NAMALWA (cell line): Measurements from ENCODE around the gene SORCS2.

Experiments
- DNase-seq: peaks from one replicate; pipeline ENCODE4 v3.0.0-alpha.2; 2015; ENCODE audit warnings: low spot score

Gene SORCS2

DNA sequence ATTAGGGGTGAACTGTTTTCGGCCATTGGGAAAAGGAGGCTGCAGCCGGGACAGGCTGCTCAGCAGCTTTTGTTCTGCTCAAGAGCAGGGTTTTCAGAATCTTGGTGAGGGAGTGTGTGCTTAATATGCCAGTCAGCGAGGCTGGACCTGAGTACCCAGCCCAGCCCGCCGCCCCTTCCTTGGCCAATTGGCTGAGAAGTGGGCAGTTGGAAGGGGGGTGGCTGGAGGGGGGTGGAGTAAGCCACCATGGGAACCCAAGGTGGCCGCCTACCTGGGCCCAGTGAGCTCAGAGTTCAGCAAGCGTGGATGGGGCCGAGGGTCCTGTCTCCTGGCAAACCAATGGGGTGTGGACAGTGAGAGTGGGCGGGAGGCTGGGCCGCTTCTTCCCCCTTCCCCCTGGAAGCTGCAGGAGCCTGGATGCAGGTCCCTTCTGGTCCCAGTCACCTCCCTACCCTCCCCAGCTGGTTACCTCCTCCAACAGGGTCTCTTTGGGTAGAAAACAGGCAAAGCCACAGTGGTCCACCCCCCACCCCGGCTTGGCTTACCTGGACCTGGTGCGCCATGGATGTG lies 52.5 kb downstream of the SORCS2 start:
- DNase-seq: no peak

DNA sequence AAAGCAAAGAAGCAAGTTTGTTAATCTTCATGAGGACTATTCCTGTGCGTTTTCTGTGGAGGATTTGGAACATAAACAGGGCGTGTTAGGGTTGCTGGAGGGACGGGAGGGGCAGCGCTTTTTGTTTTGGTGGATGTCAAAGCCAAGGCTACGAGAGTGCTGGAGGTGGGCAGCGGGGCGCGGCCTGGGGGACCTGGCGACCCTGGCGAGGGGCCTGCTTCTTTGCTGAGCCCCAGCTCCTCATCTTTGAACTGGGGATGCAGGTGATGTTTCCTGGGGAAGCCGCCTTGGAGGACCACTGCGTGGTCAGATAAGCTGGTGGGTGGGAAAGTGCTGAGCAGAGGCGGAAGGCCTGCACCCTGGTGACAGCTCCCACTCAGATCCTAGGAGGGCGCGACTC lies 55.2 kb downstream of the SORCS2 start:
- no peak for DNase-seq

DNA sequence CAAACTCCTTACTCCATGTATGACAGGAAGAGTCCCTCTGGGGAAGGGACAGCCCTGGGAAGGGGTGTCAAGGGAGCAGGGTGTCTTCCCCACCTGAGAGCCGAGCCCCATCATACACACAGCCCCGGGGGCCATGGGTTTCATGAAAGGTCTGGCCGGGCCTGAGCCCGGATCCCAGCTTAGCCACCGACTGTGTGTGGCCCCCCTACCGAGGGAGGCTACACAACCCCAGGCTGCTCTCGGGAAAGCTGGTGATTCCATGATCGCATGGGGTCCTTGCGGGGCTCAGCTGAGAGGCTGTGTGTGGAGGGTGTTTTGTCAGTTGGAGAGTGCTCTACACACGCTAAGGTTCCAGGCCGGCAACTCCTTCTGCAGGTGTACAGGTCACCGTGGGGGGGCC lies 55.6 kb downstream of the SORCS2 start:
- DNase-seq: no peak

DNA sequence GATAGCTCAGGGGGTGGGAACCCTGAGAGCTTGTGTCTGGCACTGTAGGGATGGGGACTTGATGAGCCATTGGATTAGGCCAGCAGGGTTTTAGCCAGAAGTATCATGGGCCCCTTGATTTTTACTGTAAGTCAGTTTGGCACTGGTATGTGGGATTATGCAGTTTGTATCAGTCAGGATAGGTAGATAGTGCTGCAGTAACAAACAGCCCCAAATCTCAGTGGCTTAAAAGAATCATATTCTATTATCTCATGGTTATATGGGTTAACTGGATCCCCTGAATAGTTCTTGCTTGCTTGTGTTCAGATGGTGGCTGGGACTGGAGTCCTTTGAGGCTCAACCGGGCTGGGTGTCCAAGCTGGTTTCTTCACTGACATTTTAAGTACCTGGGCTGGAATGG lies 56.5 kb downstream of the SORCS2 start:
- DNase-seq: no peak

- no peak for DNase-seq
These were observed 59.0 kb downstream of the SORCS2 start for GRCh38 chr4:7251321-7251720.

DNA sequence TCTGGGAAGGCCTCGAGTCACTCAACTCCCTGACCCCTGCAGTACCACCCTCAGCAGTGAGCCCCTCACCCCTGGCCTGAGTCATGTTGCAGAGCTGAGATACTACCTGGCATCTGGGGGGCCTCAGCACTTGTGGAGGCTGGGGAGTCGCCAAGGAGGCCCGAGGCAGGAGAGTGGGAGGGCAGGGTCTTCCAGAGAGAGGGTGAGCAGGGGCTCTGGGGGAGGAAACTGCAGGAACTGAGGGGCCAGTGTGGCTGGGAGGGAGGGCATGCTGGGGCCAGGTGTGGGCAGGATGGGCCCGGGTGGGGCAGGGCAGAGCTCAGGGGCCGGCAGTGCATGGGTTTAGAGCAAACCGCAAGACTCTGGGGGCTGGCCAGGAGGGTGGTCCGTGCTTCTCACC lies 59.7 kb downstream of the SORCS2 start:
- no peak for DNase-seq

GRCh38 chr4:7252510-7253340 lies 60.4 kb downstream of the SORCS2 start:
- no peak for DNase-seq

DNA sequence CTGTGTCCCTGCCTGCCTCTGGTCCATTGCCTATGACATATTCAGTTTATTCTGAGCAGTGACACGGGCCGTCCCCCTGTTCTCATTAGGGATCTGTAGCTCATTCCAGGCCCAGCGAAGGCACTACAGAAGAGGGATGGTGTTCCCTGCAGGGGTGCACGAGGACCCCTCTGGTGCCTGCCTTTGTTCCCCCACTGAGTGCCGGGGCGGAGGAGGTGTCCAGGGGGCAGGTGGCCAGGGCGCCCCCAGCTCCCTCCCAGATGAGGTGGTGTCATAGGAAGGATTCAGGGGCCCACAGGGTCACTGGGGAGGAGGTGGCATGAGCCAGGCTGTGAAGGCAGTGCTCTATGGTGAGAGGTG lies 61.0 kb downstream of the SORCS2 start:
- no peak for DNase-seq

DNA sequence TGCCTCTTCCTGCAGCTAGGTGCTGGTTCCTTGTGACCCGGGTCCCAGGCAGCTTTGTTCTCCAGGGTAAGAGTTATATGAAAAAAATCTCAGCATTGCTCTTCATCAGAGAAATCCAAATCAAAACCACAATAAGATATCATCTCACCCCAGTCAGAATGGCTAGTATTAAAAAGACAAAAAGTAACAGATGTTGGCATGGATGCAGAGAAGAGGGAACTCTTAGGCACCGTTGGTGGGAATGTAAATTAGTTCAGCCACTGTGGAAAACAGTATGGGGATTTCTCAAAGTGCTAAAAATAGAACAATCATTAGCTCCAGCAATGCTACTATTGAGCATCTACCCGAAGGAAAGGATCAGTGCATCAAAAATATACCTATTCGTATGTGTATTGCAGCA lies 61.5 kb downstream of the SORCS2 start:
- no peak for DNase-seq

DNA sequence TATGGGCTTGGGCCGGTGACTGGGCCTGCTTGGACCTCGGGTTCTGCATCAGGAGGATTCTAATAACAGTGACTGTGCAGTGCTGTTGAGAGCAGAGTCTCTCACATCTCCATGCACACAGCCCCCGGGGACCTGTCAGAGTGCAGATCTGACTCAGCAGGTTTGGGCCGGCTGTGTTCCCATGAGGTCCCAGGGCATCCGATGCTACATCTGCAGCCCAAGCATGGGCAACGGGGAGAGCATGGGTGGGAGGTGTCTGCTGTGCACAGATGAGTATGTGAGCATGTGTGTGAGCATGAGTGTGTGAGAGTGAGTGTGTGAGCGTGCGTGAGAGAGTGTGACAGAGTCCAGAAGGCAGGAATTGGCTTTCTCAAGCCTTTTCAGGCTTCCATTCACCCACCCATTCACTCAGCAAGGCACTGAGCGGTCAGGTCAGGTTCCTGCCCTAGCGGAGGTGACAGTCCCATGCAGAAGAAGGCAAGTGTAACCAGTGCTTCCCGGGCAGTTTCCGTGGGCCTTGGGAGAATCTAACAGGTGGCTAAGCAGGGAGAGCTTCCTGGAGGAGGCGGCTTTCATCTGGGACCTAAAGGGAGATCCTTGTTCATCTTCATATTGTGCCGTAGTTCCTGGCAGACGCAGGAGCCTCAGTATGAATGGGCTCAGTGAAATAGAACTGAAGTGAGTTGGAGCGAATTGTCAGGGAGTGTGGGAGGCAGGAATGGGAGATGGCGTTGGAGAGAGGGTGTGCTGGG lies 62.6 kb downstream of the SORCS2 start:
- peak; percentile 25 for DNase-seq

DNA sequence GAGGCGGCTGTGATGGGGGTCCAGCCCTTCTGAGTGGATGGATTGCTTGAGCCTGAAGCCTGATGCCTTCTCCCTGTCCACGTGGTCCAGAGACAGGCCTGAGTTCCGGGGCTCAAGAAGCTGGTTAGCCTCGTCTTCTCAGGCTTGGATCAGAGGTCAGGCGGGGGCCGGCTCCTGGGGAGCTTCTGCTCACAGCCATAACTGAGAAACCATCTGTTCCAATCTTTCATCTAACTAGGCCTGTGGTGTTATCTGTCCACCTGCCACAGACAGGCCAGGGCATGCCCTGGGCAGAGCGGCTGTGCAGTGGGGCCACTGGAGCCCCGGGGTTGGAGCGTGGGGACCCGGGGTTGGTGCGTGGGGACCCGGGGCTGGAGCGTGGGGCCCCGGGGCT lies 63.1 kb downstream of the SORCS2 start:
- no peak for DNase-seq

- DNase-seq: no peak
These were observed 63.7 kb downstream of the SORCS2 start for GRCh38 chr4:7255996-7256395.

DNA sequence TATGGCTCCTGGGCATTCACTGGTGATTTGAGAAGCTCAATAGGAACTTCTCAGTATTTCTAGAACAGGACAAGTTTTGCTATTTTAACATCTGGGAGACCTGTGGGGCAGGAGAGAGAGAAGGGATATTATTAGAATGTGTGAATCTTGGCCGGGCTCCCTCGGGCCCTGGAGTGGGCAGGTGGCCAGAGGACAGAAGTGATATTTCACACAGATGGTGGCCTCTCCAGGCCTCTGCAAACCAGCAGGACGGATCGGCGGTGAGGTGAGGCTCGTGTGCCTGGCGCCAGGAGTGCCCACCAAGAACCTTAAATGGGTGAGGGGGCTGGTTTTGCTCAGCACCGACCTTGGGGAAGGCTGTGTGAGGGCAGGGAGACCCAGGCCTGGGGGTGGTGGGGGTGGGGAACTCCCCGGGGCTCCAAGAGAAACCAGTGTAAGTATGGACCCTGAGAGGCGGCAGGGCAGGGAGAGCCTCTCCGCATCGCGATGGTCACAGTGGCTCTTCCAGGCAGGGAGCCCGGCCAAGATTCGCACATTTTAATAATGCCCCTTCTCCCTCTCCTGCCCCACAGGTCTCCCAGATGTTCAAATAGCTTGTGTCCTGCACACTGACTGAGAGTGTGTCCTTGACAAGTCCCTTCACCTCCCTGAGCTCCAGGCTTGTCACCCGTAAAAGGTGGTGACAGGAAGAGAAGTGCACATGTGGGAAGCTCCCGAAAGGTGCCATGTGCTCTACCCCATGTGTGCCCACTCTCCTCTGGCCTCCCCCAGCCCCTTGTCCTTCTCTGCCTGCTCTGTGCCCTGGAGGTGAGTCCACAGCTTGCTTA lies 64.9 kb downstream of the SORCS2 start:
- no peak for DNase-seq

DNA sequence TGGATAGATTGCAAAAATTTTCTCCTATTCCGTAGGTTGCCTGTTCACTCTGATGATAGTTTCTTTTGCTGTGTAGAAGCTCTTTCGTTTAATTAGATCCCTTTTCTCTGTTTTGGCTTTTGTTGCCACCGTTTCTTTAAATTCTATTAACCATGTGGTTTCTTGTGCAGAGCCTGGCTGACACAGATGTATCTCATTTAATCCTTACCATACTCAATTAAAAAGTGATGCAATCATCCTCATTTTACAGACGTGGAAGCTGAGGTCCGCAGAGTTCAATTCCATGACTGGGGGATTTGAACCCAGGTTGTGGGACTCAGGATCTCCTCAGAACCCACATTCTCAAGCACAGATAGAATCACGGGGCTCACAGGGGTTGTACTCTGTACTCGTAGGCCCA lies 66.7 kb downstream of the SORCS2 start:
- no peak for DNase-seq

- DNase-seq: no peak
These were observed 68.2 kb downstream of the SORCS2 start for GRCh38 chr4:7260569-7260968.

DNA sequence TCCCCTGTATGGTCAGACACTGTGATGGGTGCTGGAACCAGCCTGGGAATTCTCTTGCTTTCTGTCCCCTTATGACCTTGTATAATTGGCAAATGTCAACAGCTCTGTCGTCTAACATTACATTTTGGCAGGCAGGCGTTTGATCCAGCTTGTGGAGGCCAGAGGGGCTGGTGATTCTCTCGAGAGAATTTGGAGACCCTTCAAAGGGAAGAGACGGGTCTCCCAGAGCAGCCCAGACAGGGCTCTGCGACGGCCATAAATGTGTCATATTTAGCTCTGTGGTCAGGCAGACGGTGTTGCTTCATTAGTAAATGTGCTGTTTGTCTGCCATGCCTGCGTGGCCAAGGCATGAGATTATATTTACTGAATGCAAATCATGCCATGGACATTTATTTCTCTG lies 68.7 kb downstream of the SORCS2 start:
- DNase-seq: no peak

- no peak for DNase-seq
These were observed 69.2 kb downstream of the SORCS2 start for GRCh38 chr4:7261536-7261935.

DNA sequence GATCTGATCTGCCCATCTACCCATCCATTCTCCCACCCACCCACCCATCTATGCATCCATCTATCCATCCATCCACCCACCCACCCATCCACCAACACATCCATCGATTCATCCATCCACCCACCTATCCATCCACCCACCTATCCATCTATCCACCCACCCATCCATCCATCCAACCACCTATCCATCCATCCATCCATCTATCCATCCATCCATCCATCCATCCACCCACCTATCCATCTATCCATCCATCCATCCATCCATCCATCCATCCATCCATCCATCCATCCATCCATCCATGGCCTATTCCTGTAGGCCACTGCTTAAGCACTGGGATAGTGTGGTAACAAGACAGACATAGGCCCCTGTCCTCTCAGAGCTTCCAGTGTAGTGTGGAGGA lies 69.8 kb downstream of the SORCS2 start:
- DNase-seq: no peak

DNA sequence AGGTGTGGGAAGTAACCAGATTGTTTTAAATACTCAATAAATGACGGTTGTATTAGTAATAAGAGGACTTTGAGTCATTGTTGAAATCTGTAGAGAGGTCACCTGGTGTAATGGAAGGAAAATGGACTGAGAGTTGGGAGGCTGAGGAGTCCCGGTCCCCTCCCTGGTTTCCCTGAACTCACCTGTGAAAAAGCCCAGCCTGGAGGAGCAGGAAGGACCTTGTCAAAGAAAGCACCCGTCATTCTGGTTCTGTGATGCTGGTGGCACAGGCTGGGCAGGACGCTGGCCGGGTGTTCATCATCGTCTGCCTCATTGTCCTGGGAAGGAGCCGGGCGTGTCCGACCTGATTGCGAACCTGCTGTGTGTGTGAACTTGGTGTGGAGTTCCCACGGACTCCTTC lies 70.8 kb downstream of the SORCS2 start:
- DNase-seq: no peak

DNA sequence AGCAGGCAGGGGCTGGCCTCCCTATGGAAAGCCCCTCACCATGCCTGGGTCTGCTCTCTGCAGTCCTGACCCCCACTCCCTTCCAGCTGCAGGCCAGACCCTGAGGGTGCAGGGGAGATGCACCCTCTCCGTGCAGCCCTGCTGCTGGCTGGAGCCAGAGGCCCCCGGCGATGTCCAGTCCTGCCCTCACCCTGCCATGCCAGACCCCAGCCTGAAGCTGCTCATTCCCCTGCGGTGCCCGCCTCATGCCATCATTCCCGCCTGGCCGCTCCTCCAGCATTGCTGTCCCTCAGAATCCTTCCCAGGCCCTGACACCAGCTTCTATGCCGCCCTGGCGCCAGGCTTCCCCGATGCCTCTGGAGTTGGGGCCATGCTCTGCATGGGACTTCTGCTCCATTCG lies 72.4 kb downstream of the SORCS2 start:
- DNase-seq: no peak

- no peak for DNase-seq
These were observed 74.4 kb downstream of the SORCS2 start for GRCh38 chr4:7266525-7267292.

GRCh38 chr4:7267829-7268228 lies 75.5 kb downstream of the SORCS2 start:
- no peak for DNase-seq
